ENCODE data around the gene TSPAN8. TPM values are rescaled to one million over a fixed set of nuclear protein-coding genes. Genes with fewer than 3 reads are reported as not detected.

TSPAN8 gene
- total and polyA plus RNA-seq, 10 of the 15 experiments (the other 5 are each of a cell fraction or from before 2014, with no cell fraction given) = 0.16 to 0.49 TPM; not detected in 8

GRCh38 chr12:71190822-71191221 lies 33.0 kb upstream of the TSPAN8 start:
- Histone ChIP-seq H2AFZ (ENCODE audit: control insufficient read depth, low read depth, low read length) (no peak overlapping the region), H3K27me3 (replicated peaks in 1 of 2; ENCODE audit: control insufficient read depth in 2 of 2, insufficient read depth in 2 of 2, low read length in 1 of 2) (no peaks in the 10 kb centered on the region; a peak in 1 of 4 replicates), H3K79me2 (ENCODE audit: control insufficient read depth, insufficient read depth, low read length) (no peaks in the 10 kb centered on the region), H3K27ac (ENCODE audit: control insufficient read depth, insufficient read depth) (no peak overlapping the region), H3K9me3 (replicated peaks; ENCODE audit: control insufficient read depth, insufficient read depth, low read length) (no peaks in the 10 kb centered on the region), H3K9ac (ENCODE audit: control insufficient read depth, insufficient read depth, low read length) (no peak overlapping the region), H3K4me1 (ENCODE audit: control insufficient read depth, insufficient read depth, low read length) (no peaks in the 10 kb centered on the region), H3K4me2 (ENCODE audit: control insufficient read depth, insufficient read depth) (no peak overlapping the region), H3K4me3 (no peak overlapping the region), H4K20me1 (ENCODE audit: control insufficient read depth, insufficient read depth) (no peaks in the 10 kb centered on the region), H3K36me3 (ENCODE audit: control insufficient read depth in 2 of 2, insufficient read depth in 2 of 2, low read length in 1 of 2) (no peaks in the 10 kb centered on the region)
- intact Hi-C loops (cut with micrococcal nuclease; ENCODE audit: unreplicated experiment) (no loop called here), in situ Hi-C loops (cut with MboI) (no loop called here)
- ChIA-PET SMC1A (ENCODE audit: uncharacterized antibody, unreplicated experiment) (no interaction called here), CTCF (no interaction called here), RAD21 (ENCODE audit: unreplicated experiment) (no interaction called here), POLR2A (no interaction called here)
- ATAC-seq = no peak
- BruUV-seq (replicated peaks) = no TSS peak
- no peak for TF ChIP-seq CBFB (IDR thresholded peaks at IDR 0.05; ENCODE audit: low read depth)
- no peak for TF ChIP-seq JUNB (IDR thresholded peaks at IDR 0.05)
- no peak for TF ChIP-seq HDAC2 (IDR thresholded peaks at IDR 0.05)
- no peak for TF ChIP-seq TARDBP (IDR thresholded peaks at IDR 0.05; ENCODE audit: borderline replicate concordance)
- TF ChIP-seq EED (IDR thresholded peaks at IDR 0.05; ENCODE audit: low read depth) = no peak
- TF ChIP-seq, protein P1, sequence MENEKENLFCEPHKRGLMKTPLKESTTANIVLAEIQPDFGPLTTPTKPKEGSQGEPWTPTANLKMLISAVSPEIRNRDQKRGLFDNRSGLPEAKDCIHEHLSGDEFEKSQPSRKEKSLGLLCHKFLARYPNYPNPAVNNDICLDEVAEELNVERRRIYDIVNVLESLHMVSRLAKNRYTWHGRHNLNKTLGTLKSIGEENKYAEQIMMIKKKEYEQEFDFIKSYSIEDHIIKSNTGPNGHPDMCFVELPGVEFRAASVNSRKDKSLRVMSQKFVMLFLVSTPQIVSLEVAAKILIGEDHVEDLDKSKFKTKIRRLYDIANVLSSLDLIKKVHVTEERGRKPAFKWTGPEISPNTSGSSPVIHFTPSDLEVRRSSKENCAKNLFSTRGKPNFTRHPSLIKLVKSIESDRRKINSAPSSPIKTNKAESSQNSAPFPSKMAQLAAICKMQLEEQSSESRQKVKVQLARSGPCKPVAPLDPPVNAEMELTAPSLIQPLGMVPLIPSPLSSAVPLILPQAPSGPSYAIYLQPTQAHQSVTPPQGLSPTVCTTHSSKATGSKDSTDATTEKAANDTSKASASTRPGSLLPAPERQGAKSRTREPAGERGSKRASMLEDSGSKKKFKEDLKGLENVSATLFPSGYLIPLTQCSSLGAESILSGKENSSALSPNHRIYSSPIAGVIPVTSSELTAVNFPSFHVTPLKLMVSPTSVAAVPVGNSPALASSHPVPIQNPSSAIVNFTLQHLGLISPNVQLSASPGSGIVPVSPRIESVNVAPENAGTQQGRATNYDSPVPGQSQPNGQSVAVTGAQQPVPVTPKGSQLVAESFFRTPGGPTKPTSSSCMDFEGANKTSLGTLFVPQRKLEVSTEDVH (IDR thresholded peaks at IDR 0.05; ENCODE audit: low read depth, partially characterized antibody) = no peak
- no peak for TF ChIP-seq PKNOX1 (IDR thresholded peaks at IDR 0.05)
- no peak for TF ChIP-seq TCF3 (IDR thresholded peaks at IDR 0.05; ENCODE audit: borderline replicate concordance, insufficient read depth, low read depth, low read length)
- TF ChIP-seq, protein P2, sequence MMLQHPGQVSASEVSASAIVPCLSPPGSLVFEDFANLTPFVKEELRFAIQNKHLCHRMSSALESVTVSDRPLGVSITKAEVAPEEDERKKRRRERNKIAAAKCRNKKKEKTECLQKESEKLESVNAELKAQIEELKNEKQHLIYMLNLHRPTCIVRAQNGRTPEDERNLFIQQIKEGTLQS (IDR thresholded peaks at IDR 0.05; ENCODE audit: borderline replicate concordance, extremely low read depth, low read depth, low read length) = no peak
- TF ChIP-seq CBX3 (IDR thresholded peaks at IDR 0.05; ENCODE audit: borderline replicate concordance, low read depth) = no peak
- TF ChIP-seq SMC3 (IDR thresholded peaks at IDR 0.05; ENCODE audit: borderline replicate concordance, low read length) = no peak
- no peak for TF ChIP-seq SUPT20H (IDR thresholded peaks at IDR 0.05; ENCODE audit: borderline replicate concordance, control insufficient read depth, low read depth, low read length)
- TF ChIP-seq TCF7 (IDR thresholded peaks at IDR 0.05; ENCODE audit: borderline replicate concordance) = no peak
- no peak for DNase-seq (ENCODE audit: low read depth, low spot score)
- WGBS (ENCODE audit: insufficient coverage, insufficient replicate concordance, low lambda C conversion rate, missing lambda C conversion rate) = 32% methylated on average over 4 of the region's 4 CpGs
- no peak for FAIRE-seq
